Left ventricle myocardium superior (tissue), 1 donor: ENCODE results near the gene PLPPR5. TPM values are rescaled to one million over a fixed set of nuclear protein-coding genes. Genes with fewer than 3 reads are reported as not detected.
"Not testable (repeated sequence)": the region's sequence is repeated elsewhere in the genome, so short reads cannot be mapped to it uniquely, and the experiment has no call there.

ENCODE experiments used
- ATAC-seq: fragments of 200-7000 bp; cut with Tn5 transposase; one replicate; pipeline ENCODE4 v1.9.1; 2020; ENCODE audit warnings: mild to moderate bottlenecking, moderate library complexity
- DNase-seq: peaks from one replicate; pipeline ENCODE4 v3.0.0-alpha.2; 2020
- intact Hi-C: fragments of 100-400 bp; cut with micrococcal nuclease; formaldehyde crosslinking; loops from one replicate; pipeline ENCODE4 v1.11.0; 2022
- long read RNA-seq: library from polyadenylated mRNA; unstranded; transcript quantifications from one replicate; pipeline ENCODE4 v2.0.0, GENCODE V29; 2021
- total RNA-seq: library from RNA; stranded (reverse); fragmentation: NEBNext Ultra II Directional; extraction: Animal tissue kit (Norgen Biotek cat#: 25700); gene quantifications from one replicate; pipeline ENCODE4 v1.2.1, GENCODE V29; 2021
- donor health status: DM: no; HTN: yes; CAD: no; lungs with severe emphysema.

PLPPR5 gene, protein sequence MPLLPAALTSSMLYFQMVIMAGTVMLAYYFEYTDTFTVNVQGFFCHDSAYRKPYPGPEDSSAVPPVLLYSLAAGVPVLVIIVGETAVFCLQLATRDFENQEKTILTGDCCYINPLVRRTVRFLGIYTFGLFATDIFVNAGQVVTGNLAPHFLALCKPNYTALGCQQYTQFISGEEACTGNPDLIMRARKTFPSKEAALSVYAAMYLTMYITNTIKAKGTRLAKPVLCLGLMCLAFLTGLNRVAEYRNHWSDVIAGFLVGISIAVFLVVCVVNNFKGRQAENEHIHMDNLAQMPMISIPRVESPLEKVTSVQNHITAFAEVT
- total RNA-seq: not detected
- long read RNA-seq: 0 reads

DNA sequence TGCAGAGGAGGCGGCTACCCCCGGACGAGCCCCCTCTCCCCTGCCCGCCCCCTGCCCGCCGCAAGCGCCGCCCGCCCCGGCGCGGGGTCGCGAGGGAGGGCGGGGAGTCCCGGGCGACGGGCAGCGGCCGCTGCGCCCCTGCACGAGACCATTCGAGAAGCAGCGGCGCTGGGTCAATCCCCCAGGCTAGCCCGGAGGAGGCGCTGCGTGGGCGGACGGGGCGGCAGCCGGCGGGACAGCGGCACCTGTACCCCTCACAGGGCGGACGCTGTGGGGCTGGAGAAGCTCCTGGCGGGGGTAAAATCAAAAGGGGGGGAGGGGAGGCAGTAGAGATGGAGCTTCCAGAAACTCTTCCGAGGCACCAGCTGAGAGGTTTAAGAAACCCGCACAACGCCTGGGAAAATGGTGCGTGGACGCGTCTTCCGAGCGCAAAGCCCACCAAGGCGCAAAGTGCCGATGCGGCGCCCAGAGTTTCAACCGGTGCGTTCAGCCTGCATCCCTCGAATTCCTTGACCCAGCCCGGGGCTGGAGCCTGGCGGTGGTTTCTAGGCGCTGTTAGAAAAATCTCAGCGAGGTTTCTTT, at the start of gene PLPPR5:
Gene PLPPR5, minus strand, starts transcription at position 1 of the 582 bp plus-strand sequence. CDS start 190 bp downstream, outside the sequence.
- no peak for ATAC-seq
- DNase-seq: peak; percentile 16
- intact Hi-C loops: no loop called here

DNA sequence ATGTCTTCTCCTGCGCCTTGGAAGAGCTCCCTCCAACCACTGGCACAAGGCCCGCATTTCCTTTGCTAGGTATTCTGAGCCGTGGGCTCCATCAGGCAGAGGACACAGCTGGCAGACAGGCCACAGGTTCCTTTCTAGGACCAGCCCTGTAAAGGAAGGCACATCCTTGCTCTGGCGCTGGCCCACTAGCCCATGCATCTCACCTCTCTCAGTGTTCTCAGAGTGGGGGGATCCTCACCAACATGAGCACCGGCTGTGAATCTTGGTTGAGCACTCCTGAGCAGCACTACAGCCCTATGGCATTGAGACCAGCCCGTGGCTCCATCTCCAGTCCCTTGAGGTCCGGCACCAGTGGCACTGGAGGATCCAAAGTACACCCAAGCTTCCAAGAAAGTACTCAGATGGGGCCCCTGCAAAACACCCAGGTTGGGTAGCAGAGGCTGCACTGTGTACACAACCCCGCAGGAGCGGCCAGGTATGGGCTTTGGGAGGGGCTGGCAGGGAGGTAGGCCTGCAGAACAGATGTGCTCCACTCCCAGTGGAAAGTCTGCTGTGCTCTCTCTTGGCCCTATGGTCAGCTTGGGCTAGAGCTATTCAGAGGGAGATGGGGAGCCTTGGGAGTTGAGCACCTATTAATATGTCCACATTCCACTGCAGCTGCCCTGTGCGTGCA, 47.1 kb upstream of the PLPPR5 start:
- ATAC-seq (no peak), DNase-seq (no peak)
- intact Hi-C loops: no loop called here

DNA sequence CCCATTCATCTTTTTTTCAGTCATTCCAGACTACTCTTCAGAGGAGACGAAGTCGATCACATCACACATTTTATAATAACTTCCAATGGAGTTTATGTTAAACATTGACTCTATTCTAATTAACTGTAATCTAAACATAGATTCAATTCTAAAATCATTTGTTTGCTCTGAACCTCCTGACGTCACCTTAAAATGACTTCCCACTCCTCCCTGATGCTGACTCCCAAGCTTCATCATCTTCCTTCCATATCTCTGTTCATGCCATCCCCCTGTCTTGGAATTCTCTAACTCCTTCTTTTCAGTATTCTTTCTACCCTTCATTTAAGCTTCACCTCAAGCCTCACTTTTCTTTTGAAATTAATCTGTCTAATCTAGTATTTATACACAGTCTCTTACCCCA, 45.1 kb upstream of the PLPPR5 start:
- no peak for ATAC-seq
- DNase-seq: no peak
- intact Hi-C loops: no loop called here

DNA sequence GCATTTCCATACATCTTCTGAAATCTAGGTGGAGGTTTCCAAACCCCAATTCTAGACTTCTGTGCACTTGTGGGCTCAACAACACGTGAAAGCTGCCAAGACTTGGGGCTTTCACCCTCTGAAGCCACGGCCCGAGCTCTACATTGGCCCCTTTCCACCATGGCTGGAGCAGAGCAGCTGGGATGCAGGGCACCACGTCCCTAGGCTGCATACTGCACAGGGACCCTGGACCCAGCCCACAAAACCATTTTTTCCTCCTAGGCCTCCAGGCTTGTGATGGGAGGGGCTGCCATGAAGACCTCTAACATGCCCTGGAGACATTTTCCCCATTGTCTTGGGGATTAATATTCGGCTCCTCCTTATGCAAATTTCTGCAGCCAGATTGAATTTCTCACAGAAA, 32.1 kb upstream of the PLPPR5 start:
- DNase-seq, ATAC-seq, intact Hi-C loops: not testable (repeated sequence)

DNA sequence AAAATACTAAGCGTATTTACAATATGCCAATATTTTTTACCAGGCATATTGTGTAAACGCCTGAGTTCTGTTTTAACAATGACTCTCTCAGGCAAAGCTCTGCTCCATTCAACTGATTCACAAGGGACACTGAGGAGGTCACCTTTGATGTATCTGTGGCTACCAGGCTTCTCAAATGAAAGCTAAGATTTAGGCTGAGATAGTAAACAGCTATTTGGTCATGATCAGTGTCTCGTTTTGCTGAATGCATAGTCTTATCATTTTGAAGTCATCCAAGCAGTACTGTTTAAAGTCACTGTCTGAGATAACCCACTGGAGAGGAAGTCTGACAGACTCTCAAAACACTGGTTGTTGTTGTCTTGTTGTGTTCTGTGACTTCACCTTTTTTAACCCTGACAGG, 13.7 kb upstream of the PLPPR5 start:
- ATAC-seq (no peak), DNase-seq (no peak)
- intact Hi-C loops: no loop called here

DNA sequence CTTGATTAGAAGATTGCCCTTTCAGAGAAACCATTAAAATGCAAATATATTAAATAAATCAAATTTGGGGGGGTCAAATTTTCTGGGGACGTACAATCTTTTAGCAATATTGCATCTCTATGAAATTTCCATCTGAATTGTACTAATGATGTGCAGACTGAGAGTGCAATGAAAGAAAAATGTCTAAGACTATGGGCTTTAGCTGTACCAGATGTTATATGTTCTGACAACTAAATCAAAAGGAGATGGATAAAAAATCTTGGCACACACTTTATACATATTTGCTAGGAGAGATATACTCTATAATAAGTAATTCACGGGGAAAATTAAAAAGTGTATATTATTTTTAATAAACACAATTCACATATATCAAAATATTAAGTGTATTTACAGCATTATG, 13.0 kb upstream of the PLPPR5 start:
- no peak for ATAC-seq
- DNase-seq: no peak
- intact Hi-C loops: no loop called here

DNA sequence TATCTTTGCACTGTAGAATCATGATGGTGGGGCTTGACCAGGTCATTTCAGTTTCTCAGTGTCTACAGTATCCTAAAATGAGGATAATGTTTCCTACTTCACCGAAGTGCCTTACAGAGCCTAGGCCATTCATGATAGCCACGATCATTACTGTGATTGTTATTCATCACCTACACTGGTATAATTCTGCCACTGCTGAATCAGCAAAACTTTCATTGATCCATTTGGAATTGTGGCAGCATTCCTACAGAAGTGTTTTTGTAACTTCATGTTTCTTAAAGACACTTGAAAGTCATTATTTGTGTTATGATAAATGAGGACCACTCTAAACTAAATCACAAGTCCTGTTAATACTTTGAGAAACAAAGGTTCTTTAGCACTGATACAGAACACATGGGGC, 6.0 kb upstream of the PLPPR5 start:
- intact Hi-C loops: no loop called here
- DNase-seq (no peak), ATAC-seq (no peak)

DNA sequence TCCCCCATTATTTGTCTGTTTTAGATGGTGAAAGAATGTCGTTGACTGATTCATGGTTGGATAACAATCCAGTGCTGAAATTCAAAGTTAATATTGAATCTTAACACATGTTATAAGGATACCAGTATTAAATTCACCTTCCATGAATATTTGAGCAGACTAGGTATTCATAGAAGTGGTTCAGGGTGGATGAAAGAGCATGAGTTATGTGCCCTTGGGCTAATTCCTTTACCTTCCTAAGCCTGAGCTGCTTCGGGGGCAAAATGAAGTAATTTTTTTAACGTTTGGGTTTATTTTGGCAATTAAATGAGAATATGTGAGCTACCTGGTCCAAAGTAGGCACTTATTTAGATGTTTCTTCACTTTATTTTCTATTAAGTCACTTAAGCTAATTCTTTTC, 2.7 kb upstream of the PLPPR5 start:
- DNase-seq (no peak), ATAC-seq (no peak)
- intact Hi-C loops: no loop called here

DNA sequence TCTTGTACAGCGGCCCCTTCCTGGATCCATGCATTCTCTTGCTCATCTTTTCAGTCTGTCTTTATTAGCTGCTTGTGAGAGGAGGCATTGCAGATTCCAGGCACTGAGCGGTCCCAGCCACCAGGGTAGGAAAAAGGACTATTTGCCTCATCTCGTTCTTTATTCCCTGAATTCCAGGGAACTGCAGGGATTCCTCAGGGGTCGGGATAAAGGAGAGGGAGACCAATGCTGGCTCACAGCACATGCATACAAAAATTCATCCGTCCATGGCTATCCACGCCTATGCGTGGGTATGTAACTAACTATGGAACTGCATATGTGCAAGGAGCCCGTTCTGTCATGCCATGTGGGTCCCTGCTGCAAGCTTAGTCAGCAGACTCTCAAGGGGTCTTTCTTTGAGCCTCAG, 879 bp upstream of the PLPPR5 start:
- no peak for DNase-seq
- ATAC-seq: no peak
- intact Hi-C loops: no loop called here

DNA sequence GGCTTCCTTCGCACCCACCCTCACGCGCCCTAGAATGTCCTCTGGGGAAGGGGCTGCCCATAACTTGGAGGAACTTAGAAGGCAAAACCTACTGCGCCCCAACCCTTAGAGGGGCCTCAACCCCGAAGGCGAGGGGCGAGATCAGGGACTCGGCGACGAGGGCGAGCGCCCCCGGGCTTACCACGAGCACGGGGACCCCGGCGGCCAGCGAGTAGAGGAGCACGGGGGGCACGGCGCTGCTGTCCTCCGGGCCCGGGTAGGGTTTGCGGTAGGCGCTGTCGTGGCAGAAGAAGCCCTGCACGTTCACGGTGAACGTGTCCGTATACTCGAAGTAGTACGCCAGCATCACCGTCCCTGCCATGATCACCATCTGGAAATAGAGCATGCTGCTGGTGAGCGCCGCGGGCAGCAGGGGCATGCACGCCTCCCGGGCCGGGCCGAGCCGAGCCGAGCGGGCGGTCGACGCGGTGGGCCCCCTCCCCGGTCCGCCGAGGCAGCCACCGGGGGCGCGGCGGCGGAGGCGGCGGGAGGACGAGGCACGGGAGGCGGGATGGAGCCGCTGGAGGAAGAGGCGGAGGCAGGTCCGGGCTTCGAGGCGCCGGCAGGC, 304 bp downstream of the PLPPR5 start:
- peak; percentile 17 for DNase-seq
- ATAC-seq: no peak
- intact Hi-C loops: no loop called here

DNA sequence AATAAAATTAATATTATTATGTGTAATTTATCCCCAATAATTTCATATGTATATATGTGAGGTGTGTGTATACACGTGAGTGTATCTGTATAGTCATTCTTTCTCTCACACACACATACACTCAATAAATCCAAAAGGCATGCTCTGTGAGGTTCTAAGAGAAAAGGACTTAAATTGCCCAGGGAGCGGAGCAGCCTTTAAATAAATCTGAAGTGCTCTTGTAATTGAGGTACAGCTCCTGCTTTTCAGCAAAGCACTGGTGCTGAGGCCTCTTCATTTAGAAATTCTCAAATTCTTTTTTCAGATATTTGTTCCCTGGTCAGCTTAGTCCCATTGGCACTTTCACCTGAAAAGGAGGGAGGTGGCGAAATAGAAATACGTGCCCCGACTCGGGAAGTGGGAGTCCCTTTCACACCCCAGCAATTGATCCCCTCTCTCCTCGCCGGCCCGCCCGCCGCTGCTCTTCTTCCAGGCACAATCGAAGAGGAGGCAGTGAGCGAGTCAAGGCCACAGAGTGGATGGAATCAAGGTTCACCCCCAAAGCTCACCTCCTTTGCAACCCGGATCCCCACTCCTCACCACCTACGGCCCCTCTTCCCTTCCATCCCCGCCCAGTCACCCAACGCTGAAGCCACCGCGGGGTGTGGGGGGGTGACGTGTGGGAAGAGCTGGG, 944 bp downstream of the PLPPR5 start:
- DNase-seq (peak; percentile 14), ATAC-seq (no peak)
- intact Hi-C loops: no loop called here

DNA sequence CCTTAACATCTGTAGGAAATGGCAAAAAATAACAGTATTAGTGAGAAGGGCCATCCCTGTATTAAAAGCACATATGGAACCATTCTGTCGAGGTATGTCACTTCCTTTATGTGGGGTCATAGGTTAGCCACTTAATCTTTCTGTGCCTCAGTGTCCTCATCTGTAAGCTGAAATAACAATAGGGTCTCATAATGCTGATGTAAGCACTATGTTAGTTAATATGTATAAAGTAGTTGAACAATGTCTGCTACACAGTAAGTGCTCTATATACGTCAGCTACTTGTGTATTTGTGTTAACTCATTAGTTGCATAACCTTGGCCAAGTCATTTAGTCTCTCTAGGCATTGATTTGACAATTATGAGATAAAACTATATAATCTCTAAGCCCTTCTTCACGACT, 11.8 kb downstream of the PLPPR5 start:
- intact Hi-C loops: no loop called here
- ATAC-seq (no peak), DNase-seq (no peak)

DNA sequence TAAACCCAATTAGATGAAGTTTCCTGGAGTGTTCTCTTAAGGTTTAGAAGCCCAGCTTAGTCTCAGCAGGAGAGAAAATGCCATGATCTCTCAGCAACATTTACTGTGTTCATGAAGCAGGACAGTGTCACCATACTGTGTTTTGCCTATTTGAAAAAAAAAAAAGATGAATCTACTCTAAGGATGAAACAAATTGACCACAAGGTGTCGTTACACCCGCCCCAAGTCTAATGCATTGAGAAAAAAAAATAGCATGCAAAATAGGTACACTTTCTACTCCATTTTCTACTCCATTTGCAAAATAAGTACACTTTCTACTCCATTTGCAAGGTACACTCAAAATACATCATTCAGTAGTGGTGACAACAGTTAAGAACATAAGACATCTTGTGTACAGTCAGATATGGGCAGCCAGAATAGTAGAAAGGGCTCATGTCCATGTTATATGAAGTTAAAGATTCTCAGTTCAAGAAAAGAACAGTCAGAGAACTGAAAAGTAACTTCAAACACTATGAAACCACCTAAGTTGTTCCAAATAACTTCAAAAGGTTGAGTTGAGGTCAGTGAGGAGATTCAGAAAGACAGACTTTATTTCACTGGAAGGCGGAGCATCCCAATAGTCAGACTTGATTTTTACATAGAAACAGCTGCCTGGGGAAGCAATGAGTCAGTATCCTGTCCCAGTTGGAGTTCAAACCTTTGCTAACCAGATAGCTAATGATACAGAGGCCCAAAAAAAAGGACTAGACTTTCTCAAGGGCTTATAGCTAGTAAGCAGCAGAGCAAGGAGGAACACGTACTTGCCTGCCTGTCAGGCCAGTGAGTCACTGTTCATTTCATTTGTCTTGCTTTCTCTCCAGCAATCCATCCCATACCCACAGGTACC, 13.3 kb downstream of the PLPPR5 start:
- DNase-seq (no peak), ATAC-seq (no peak)
- intact Hi-C loops: no loop called here

DNA sequence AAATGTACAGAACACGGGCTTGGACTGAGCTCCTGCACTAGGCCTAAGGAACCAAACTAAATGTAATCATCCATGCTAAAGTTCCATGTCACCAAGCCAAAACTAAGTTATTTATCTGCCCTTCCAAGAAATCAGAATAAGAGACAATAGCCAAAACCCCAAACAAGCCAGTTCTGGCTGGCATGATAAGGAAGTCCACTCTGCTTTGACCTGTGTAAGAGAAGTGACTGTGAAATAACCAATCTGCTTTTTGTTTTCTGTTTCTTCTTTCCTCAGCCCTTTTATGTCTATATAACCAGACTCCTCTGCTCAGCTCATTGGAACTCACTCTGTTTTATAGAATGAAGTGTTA, 15.1 kb downstream of the PLPPR5 start:
- intact Hi-C loops: no loop called here
- DNase-seq: no peak
- no peak for ATAC-seq

DNA sequence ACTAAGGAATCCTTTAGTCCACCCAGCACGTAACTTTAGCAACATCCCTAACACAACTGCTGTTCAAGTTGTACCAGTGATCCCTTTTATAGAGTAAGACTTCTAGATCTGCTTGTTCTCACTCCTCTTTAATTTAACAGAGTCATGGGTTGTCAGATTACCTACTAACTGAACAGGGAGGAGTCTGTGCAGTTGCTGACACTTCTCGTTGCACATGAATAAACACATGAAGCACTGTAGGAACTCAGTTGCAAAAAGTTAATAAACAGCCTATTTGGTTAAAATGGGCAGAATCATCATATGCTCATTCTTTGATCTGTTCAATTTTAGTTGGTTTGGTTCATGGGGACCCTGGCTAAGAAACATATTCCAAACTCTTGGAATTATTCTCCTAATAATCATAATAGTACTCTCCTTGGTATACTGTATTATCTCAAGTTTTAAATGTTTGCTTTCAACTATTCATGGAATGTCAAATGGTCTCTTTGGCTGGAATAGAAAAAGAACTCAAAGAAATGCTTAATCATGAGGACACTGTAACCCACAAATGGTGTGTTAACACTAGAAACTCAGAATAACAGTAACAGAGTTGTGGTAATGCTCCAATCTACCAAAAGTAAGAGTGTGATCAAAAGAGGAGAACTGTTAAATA, 15.6 kb downstream of the PLPPR5 start:
- ATAC-seq: no peak
- intact Hi-C loops: no loop called here
- no peak for DNase-seq

DNA sequence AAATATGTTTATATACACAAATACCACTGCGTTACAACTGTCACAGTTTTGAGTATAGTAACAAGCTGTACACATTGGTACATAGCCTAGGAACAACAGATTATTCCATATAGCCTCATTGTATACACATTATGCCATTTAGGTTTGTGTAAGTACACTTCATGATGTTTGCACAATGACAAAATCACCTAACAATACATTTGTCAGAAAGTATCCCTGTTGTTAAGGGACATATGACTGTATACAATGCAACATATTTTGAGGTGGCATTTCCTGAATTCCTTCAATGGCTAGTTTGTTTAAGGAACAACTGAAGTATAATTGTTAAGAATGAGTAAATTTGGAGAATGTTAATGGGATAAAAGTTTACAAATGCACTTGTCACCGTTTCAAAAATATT, 19.0 kb downstream of the PLPPR5 start:
- intact Hi-C loops: no loop called here
- no peak for DNase-seq
- no peak for ATAC-seq

DNA sequence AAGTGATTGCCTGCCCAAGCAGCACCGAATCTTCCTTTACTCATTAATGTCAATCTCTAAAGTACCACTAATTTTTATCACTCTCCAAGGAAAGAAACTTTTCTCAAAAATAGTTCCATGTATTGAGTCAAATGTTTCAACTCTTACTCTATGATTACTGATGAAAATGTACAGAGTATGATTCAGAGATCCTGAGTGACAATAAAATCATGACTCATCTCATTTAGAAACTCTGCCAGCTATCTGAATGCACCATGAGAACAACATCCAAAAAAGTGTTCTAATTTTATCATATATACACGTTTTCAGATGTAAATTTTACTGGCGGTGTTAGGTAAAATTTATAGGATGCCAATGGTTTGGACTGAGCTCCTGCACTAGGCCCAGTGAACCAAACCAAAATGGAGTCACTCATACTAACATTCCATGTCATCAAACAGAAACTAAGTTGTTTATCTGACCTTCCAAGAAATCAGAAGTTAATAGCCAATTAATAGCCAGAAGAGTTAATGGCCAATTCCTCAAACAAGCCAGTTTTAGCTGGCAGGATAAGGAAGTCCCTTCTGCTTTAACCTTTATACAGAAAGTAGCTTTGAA, 22.6 kb downstream of the PLPPR5 start:
- intact Hi-C loops: no loop called here
- ATAC-seq (no peak), DNase-seq (no peak)

DNA sequence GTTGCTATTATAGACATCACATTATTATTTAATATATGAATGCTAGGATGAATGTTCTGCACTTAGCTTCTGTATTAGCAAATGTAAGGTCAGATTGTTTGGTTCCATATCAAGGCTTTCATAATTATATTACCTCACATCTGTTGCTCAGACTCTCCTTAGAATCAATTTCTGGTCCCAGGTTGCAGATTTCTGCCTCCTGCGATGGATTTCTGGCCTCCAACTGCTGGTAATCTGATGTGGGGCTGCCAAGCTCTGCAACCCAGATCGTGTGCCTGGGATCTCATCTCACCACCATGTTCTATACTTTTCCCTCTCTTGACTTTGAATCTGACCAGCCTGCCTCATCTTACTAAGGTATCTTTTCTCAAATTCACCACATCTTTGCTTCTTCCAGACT, 25.2 kb downstream of the PLPPR5 start:
- DNase-seq (no peak), ATAC-seq (no peak)
- intact Hi-C loops: no loop called here
